ENCODE results near the gene ZBP1. TPM values are rescaled to one million over a fixed set of nuclear protein-coding genes. Genes with fewer than 3 reads are reported as not detected.

The ZBP1 gene
- total and polyA plus RNA-seq, 5 donors from 2014 or later: 12.4 to 67.0 (median 24.8) TPM

DNA sequence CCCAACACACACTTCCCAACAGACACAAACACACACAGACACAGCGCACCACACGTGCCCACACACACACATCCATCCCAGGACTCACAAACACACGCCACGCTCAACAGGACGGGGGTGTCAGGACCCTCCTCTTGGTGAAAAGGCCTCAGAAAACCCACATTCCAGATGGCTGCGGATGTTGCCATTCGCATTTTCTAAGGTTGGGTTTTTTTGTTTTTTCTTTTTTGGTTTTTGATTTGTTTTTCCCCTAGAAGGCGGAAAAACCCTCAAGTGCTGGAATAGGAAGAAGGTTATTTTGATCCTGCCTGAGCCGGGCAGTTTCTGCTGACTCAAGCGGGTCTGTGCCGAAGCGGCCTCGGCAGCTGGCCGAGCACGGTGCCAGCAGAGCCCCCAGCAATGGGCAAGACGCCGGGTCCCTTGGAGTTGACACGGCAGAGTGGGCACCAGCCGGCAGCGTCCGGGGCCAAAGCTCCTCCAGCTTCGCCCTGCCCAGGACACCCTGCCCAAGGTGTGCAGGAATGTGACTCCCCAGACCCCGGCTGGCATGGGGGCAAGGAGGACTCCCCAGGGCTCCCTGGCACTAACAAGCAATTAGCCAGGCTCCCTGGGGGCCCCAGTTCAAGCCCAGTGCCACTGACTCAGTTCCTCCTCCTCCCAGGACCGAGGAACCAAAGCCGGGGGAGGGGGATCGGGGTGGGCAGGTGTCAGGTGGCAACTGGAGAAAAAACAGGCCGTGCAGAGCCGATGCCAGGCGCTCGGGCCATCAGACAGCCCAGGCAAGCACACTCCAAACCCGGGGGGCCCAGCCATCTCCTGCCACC lies 40.9 kb upstream of the ZBP1 start:
- Mint-ChIP-seq H3K27ac (no peak overlapping the region), H3K27me3 (no peaks in the 10 kb centered on the region), H3K9me3 (peaks cover 0 to 1% (median 0%) of the 10 kb centered on the region in 7 donors), H3K36me3 (peaks cover 3% of the 10 kb centered on the region), H3K4me1 (peaks cover 0 to 25% (median 10%) of the 10 kb centered on the region in 4 donors), H3K4me3 (no peak overlapping the region)
- Histone ChIP-seq H3K4me1 (ENCODE audit: control insufficient read depth, insufficient read depth, low read length, poor library complexity, severe bottlenecking) (peaks cover 12% of the 10 kb centered on the region), H3K9me3 (ENCODE audit: control insufficient read depth in 2 of 2, low read length in 2 of 2) (no peaks in the 10 kb centered on the region), H3K27ac (ENCODE audit: insufficient read depth, low read length, poor library complexity, severe bottlenecking) (no peak overlapping the region), H3K4me3 (ENCODE audit: low read depth, low read length) (no peak overlapping the region), H3K36me3 (ENCODE audit: control insufficient read depth, insufficient read depth, low read length) (no peaks in the 10 kb centered on the region), H3K27me3 (ENCODE audit: control insufficient read depth, insufficient read depth, low read length) (no peaks in the 10 kb centered on the region)
- ATAC-seq (ENCODE audit: low read depth in 2 of 2) (no peak), DNase-seq (no peak)

DNA sequence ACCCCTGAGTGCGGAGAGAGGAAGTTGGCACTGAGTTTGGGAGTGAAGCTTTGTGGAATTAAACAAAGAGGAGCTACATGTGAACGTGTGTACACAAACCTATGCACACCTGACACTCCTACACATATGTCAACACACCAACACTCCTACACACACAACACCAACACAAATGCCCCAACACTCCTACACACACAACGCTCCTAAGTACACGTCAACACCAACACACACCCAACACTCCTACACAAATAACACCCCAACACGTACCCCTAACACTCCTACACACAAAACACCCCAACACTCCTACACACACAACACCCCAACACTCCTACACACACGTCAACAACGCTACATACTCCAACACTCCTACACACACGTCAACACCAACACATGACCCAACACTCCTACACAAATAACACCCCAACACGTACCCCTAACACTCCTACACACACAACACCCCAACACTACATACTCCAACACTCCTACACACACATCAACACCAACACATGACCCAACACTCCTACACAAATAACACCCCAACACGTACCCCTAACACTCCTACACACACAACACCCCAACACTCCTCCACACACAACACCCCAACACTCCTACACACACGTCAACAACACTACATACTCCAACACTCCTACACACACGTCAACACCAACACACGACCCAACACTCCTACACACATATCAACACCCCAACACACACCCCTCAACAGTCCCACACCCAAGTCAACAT lies 40.1 kb upstream of the ZBP1 start:
- H3K9me3 Mint-ChIP-seq: peaks cover 0 to 1% (median 0%) of the 10 kb centered on the region in 7 donors
- no peaks in the 10 kb centered on the region for H3K9me3 ChIP-seq (ENCODE audit: control insufficient read depth in 2 of 2, low read length in 2 of 2)
- no peaks in the 10 kb centered on the region for H3K36me3 ChIP-seq (ENCODE audit: control insufficient read depth, insufficient read depth, low read length)
- DNase-seq: no peak
- H3K36me3 Mint-ChIP-seq: peaks cover 3% of the 10 kb centered on the region
- peak overlapping the region in 1 of 3 donors; percentile 4 for H3K27ac Mint-ChIP-seq
- H3K4me1 Mint-ChIP-seq: peaks cover 0 to 25% (median 10%) of the 10 kb centered on the region in 4 donors
- no peak overlapping the region for H3K4me3 Mint-ChIP-seq
- H3K27me3 Mint-ChIP-seq: no peaks in the 10 kb centered on the region
- H3K4me1 ChIP-seq (ENCODE audit: control insufficient read depth, insufficient read depth, low read length, poor library complexity, severe bottlenecking): peaks cover 12% of the 10 kb centered on the region
- no peak for ATAC-seq (ENCODE audit: low read depth in 2 of 2)
- no peak overlapping the region for H3K4me3 ChIP-seq (ENCODE audit: low read depth, low read length)
- H3K27ac ChIP-seq (ENCODE audit: insufficient read depth, low read length, poor library complexity, severe bottlenecking): no peak overlapping the region
- H3K27me3 ChIP-seq (ENCODE audit: control insufficient read depth, insufficient read depth, low read length): no peaks in the 10 kb centered on the region

DNA sequence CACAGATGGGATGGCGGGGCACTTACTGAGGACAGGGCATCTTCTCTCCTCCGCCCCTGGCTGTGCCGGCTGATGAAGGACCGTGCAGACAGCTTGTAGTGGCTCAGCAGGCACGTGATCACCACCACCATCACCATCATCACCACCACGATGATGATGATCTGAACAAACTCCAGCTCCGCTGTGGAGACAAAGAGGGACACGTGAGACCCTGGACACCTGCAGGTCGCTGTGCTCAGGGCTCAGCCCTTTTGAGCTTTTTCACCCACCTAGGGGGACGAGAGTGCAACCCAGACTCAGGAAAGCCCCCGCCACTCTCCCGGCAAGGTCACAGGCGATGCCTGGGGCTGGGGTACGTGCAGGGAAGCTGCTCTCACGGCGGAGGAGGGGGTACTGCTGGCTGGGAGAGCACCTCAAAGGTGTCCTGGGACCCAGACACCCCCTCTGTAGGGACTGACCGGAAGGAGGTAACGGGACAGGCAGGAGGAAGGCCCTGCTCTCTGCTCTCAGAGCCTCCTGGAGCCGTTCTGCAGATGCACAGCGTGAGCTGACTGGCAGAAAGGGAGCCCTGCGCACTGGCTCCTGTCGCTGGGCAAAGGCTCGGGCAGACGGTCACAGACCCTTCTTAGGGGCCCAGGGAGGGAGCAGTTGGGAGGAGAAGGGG lies 39.4 kb upstream of the ZBP1 start:
- Histone ChIP-seq H3K4me1 (ENCODE audit: control insufficient read depth, insufficient read depth, low read length, poor library complexity, severe bottlenecking) (peaks cover 12% of the 10 kb centered on the region), H3K9me3 (ENCODE audit: control insufficient read depth in 2 of 2, low read length in 2 of 2) (no peaks in the 10 kb centered on the region), H3K27me3 (ENCODE audit: control insufficient read depth, insufficient read depth, low read length) (no peaks in the 10 kb centered on the region), H3K4me3 (ENCODE audit: low read depth, low read length) (no peak overlapping the region), H3K27ac (ENCODE audit: insufficient read depth, low read length, poor library complexity, severe bottlenecking) (no peak overlapping the region), H3K36me3 (ENCODE audit: control insufficient read depth, insufficient read depth, low read length) (no peaks in the 10 kb centered on the region)
- ATAC-seq (ENCODE audit: low read depth in 2 of 2) (no peak), DNase-seq (no peak)
- no peak overlapping the region for H3K4me3 Mint-ChIP-seq
- H3K9me3 Mint-ChIP-seq: peaks cover 0 to 1% (median 0%) of the 10 kb centered on the region in 7 donors
- peaks cover 3% of the 10 kb centered on the region for H3K36me3 Mint-ChIP-seq
- peak overlapping the region in 2 of 3 donors; percentile 4 to 78 for H3K27ac Mint-ChIP-seq
- H3K4me1 Mint-ChIP-seq: peaks cover 0 to 29% (median 10%) of the 10 kb centered on the region in 4 donors
- no peaks in the 10 kb centered on the region for H3K27me3 Mint-ChIP-seq

DNA sequence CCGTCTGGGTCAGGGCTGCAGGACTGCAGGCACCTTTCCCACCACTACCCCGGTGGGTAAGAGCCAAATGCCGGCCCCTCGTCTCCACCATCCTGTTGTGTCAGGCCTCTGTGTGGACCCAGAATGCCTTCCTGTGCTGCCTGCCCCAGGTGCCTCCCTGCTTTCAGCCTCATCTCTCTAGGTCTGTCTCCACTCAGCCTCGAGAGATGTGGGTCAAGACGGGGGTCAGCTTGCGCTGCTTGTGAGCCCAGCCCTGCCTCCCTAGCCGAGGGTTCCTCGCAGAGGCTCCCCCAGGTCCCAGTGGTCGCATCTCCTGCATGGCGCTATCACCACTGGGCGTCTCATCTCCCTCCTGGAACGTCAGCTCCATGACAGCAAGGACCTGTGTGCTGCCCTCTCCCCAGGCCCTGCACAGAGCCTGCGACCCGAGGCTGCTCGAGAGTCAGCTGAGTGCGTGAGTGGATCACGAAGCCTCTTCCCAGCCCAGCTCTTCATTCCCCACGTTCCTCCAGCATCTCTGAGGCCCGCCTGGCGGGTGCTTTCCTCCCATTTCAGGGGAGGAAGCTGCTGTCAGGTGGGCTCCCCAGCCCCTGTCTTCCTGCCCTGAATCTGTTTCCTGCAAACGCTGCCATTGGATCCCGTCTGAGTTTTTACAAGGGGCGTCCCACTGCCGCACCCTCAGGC lies 38.7 kb upstream of the ZBP1 start:
- H3K36me3 Mint-ChIP-seq: peaks cover 3% of the 10 kb centered on the region
- H3K4me1 ChIP-seq (ENCODE audit: control insufficient read depth, insufficient read depth, low read length, poor library complexity, severe bottlenecking): peaks cover 12% of the 10 kb centered on the region
- H3K27me3 Mint-ChIP-seq: no peaks in the 10 kb centered on the region
- peaks cover 0 to 34% (median 10%) of the 10 kb centered on the region in 4 donors for H3K4me1 Mint-ChIP-seq
- peak overlapping the region in 1 of 4 donors; percentile 16 for H3K4me3 Mint-ChIP-seq
- H3K27me3 ChIP-seq (ENCODE audit: control insufficient read depth, insufficient read depth, low read length): no peaks in the 10 kb centered on the region
- peaks cover 0 to 1% (median 0%) of the 10 kb centered on the region in 7 donors for H3K9me3 Mint-ChIP-seq
- no peaks in the 10 kb centered on the region for H3K9me3 ChIP-seq (ENCODE audit: control insufficient read depth in 2 of 2, low read length in 2 of 2)
- H3K27ac Mint-ChIP-seq: peak overlapping the region; percentile 11 to 85 (median 78)
- DNase-seq (no peak), ATAC-seq (ENCODE audit: low read depth in 2 of 2) (no peak)
- no peak overlapping the region for H3K4me3 ChIP-seq (ENCODE audit: low read depth, low read length)
- no peaks in the 10 kb centered on the region for H3K36me3 ChIP-seq (ENCODE audit: control insufficient read depth, insufficient read depth, low read length)
- H3K27ac ChIP-seq (ENCODE audit: insufficient read depth, low read length, poor library complexity, severe bottlenecking): no peak overlapping the region

DNA sequence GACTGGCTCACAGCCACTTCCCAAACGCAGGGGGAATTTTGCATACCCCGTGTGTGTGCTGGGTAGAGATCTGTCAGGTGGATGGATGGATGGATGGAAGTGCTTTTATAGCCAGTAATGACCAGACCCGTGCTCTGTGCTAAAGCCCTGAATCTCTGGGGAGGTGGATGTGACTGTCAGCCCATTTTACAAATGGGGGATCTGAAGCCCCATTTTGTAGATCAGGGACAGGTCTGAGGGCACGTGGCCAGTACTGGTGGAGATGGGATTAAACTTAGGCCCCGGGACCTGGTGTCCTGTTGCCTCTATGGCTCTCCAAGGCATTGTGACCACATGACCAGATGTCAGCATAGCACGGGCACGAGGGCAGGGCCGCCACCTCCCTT lies 38.2 kb upstream of the ZBP1 start:
- Histone ChIP-seq H3K27ac (ENCODE audit: insufficient read depth, low read length, poor library complexity, severe bottlenecking) (no peak overlapping the region), H3K4me3 (ENCODE audit: low read depth, low read length) (no peak overlapping the region), H3K4me1 (ENCODE audit: control insufficient read depth, insufficient read depth, low read length, poor library complexity, severe bottlenecking) (peaks cover 12% of the 10 kb centered on the region), H3K36me3 (ENCODE audit: control insufficient read depth, insufficient read depth, low read length) (no peaks in the 10 kb centered on the region), H3K9me3 (ENCODE audit: control insufficient read depth in 2 of 2, low read length in 2 of 2) (no peaks in the 10 kb centered on the region), H3K27me3 (ENCODE audit: control insufficient read depth, insufficient read depth, low read length) (no peaks in the 10 kb centered on the region)
- H3K36me3 Mint-ChIP-seq: peaks cover 3% of the 10 kb centered on the region
- DNase-seq (no peak), ATAC-seq (ENCODE audit: low read depth in 2 of 2) (no peak)
- peak overlapping the region in 1 of 4 donors; percentile 74 for H3K4me3 Mint-ChIP-seq
- H3K27me3 Mint-ChIP-seq: no peaks in the 10 kb centered on the region
- H3K4me1 Mint-ChIP-seq: peaks cover 0 to 34% (median 10%) of the 10 kb centered on the region in 4 donors
- peak overlapping the region; percentile 43 to 95 (median 85) for H3K27ac Mint-ChIP-seq
- peaks cover 0 to 1% (median 0%) of the 10 kb centered on the region in 7 donors for H3K9me3 Mint-ChIP-seq

DNA sequence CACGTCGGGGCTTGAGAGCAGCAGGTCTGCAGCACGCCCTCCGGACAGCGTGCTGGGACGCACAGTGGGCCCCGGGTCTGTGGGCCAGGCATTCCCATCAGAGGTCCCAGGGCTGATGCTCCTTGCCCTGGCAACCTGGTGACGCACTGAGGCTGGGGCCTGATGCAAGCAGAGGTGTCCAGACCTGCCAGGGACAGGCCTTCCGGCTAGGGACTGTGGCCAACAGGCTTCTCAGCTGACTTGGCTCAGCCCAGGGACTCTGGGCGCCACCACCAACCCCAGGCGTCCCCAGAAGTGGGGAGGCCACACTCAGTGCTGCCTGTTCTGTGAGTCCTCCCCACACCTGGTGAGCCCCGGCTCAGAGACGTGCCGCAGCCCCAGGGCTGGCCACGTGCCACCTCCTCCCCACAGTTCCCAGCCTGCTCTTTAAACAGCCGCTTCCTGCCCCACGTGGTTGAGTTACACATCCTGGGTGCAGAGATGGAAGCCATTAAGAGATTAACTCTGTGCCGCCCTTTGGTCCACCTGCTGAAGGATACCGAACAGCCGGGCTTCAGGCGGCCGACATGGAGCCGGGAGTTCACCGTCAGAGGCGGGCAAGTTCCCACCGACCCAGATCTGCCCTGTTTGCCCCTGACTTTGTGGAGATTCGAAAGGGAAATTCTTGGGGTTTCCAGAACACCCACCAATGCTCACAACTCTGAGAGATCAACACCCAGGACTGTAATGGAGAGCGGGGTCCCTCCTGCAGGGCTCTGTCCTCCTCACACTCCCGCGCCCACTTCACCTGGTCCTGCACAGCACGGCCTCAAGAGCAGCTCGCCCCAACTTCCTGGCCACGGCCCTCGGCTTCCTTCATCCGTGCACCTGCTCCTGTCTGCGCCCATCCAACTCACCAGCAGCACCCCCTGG lies 37.6 kb upstream of the ZBP1 start:
- H3K9me3 ChIP-seq (ENCODE audit: control insufficient read depth in 2 of 2, low read length in 2 of 2): no peaks in the 10 kb centered on the region
- H3K4me1 ChIP-seq (ENCODE audit: control insufficient read depth, insufficient read depth, low read length, poor library complexity, severe bottlenecking): peaks cover 12% of the 10 kb centered on the region
- no peaks in the 10 kb centered on the region for H3K27me3 ChIP-seq (ENCODE audit: control insufficient read depth, insufficient read depth, low read length)
- ATAC-seq (ENCODE audit: low read depth in 2 of 2) (peak; percentile 71 to 79), DNase-seq (peak in 2 of 3 donors; percentile 53 to 68)
- no peaks in the 10 kb centered on the region for H3K27me3 Mint-ChIP-seq
- H3K36me3 Mint-ChIP-seq: peaks cover 3% of the 10 kb centered on the region
- peaks cover 0 to 34% (median 9%) of the 10 kb centered on the region in 4 donors for H3K4me1 Mint-ChIP-seq
- peak overlapping the region in 2 of 4 donors; percentile 41 to 74 for H3K4me3 Mint-ChIP-seq
- no peak overlapping the region for H3K27ac ChIP-seq (ENCODE audit: insufficient read depth, low read length, poor library complexity, severe bottlenecking)
- H3K36me3 ChIP-seq (ENCODE audit: control insufficient read depth, insufficient read depth, low read length): no peaks in the 10 kb centered on the region
- no peak overlapping the region for H3K4me3 ChIP-seq (ENCODE audit: low read depth, low read length)
- peak overlapping the region; percentile 43 to 95 (median 85) for H3K27ac Mint-ChIP-seq
- H3K9me3 Mint-ChIP-seq: peaks cover 0 to 1% (median 0%) of the 10 kb centered on the region in 7 donors

Data from CD4-positive, CD25-positive, alpha-beta regulatory T cell (primary cell).